GM19468 (cell line): ENCODE results near the gene PFKL.

Experiments
- ATAC-seq: cut with Tn5 transposase; IDR thresholded peaks from one replicate; pipeline ENCODE4 v1.9.1; 2021; ENCODE audit warnings: mild to moderate bottlenecking, moderate library complexity, moderate number of reproducible peaks; ENCODE audit not compliant: unreplicated experiment; ENCODE audit errors: extremely low read depth

Gene PFKL

GRCh38 chr21:44310628-44311507, 11.0 kb downstream of the PFKL start:
- ATAC-seq = no peak

GRCh38 chr21:44312089-44312488, 12.2 kb downstream of the PFKL start:
- ATAC-seq = no peak

- ATAC-seq = no peak
Observed at GRCh38 chr21:44312716-44313115, 12.9 kb downstream of the PFKL start.

- ATAC-seq = no peak
Observed at GRCh38 chr21:44313451-44313850, 13.6 kb downstream of the PFKL start.

GRCh38 chr21:44314128-44314527, 14.3 kb downstream of the PFKL start:
- no peak for ATAC-seq

GRCh38 chr21:44314561-44314960, 14.7 kb downstream of the PFKL start:
- ATAC-seq = no peak

GRCh38 chr21:44315691-44316203, 15.9 kb downstream of the PFKL start:
- no peak for ATAC-seq

GRCh38 chr21:44316277-44316900, 16.5 kb downstream of the PFKL start:
- ATAC-seq = no peak

- ATAC-seq = no peak
Observed at GRCh38 chr21:44317241-44317782, 17.5 kb downstream of the PFKL start.

- ATAC-seq = no peak
Observed at GRCh38 chr21:44317871-44318270, 18.0 kb downstream of the PFKL start.

- ATAC-seq = no peak
Observed at GRCh38 chr21:44318489-44319285, 18.8 kb downstream of the PFKL start.

- no peak for ATAC-seq
Observed at GRCh38 chr21:44319407-44320065, 19.7 kb downstream of the PFKL start.

GRCh38 chr21:44320847-44321246, 21.0 kb downstream of the PFKL start:
- no peak for ATAC-seq

GRCh38 chr21:44321846-44322450, 22.1 kb downstream of the PFKL start:
- ATAC-seq = no peak

GRCh38 chr21:44322621-44323325, 22.9 kb downstream of the PFKL start:
- no peak for ATAC-seq

- no peak for ATAC-seq
Observed at GRCh38 chr21:44323591-44323990, 23.7 kb downstream of the PFKL start.

GRCh38 chr21:44324106-44324853, 24.4 kb downstream of the PFKL start:
- no peak for ATAC-seq

- no peak for ATAC-seq
Observed at GRCh38 chr21:44324854-44325107, 24.9 kb downstream of the PFKL start.
